OCI-LY3 (cell line): ENCODE data around the gene SNAP47.

Experiments
- CTCF ChIP-seq: fragments of 200-600, 300-600 bp; sonication (generic); IDR thresholded peaks from 2 replicates; pipeline ENCODE4 v1.5.1; 2014; ENCODE audit warnings: antibody characterized with exemption, low read length, low read depth
- EZH2phosphoT487 ChIP-seq: fragments of 200-600 bp; shearing (Covaris generic); IDR thresholded peaks from 2 replicates; pipeline ENCODE4 v1.6.1; 2018; ENCODE audit warnings: antibody characterized with exemption, mixed run types, low read depth

GRCh38 chr1:227770812-227771211, 35.6 kb downstream of the SNAP47 start:
- TF ChIP-seq CTCF (no peak), EZH2phosphoT487 (no peak)
